ENCODE measurements around the gene SORBS1.

Gene SORBS1

DNA sequence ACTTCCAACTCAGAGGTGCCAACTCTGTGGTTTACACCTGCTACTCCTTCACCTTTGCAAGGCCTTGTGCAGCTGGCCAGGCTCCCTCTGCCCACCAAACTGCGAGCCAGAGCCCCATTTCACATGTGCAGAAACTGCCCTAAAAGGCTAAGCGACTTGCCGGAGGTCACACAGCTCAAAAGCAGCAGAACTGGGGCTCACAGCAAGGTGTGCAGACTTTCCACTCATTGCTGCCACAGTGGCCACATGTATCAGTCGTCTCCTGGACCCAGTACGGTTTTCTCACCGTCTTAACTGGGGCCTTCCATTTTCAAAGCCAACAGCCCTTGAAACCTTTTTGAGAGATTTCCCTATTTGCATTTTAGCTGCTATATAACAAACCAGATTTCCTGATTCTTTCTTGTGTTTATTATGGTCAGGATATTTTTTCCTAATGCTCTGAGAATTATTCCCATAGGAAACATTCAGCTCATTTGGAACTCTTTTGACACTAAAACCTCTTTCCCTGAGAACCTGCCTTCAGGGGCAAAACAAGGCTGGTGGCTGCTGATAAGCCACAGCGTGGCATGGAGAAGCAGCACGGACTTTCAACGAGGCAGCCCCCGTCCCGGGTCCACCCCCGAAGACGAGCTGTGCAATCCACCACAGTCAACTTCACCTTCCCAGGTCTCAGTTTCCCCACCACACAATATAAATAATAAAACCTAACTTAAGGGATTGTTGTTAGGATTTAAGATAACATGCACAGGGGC is 29.9 kb downstream of the SORBS1 start:
- H3K27ac ChIP-seq (ENCODE audit: extremely low read depth, low read depth, low read length): no peak overlapping the region
- ChIA-PET CTCF (interaction anchor here (0.9 kb wide), 1 partner anchor 10 kb away, joined by 3 read pairs; no protein-coding TSS in a partner anchor), POLR2A (no interaction called here)
- H3K9me3 ChIP-seq (ENCODE audit: control insufficient read depth, insufficient read depth, low read depth, low read length): no peaks in the 10 kb centered on the region
- H3K4me1 ChIP-seq (ENCODE audit: control insufficient read depth, insufficient read depth, low read length): no peaks in the 10 kb centered on the region
- no peaks in the 10 kb centered on the region for H3K36me3 ChIP-seq (ENCODE audit: control insufficient read depth in 2 of 2, insufficient read depth in 1 of 2, low read length in 2 of 2)
- TF ChIP-seq KLF8 (tag by site-specific recombination; IDR thresholded peaks at IDR 0.05) (no peak), SALL2 (tag by site-specific recombination; IDR thresholded peaks at IDR 0.05; ENCODE audit: borderline replicate concordance) (no peak), ZNF791 (tag by site-specific recombination; IDR thresholded peaks at IDR 0.05) (no peak), ZNF239 (tag by site-specific recombination; IDR thresholded peaks at IDR 0.05) (no peak), ZNF354C (tag by site-specific recombination; IDR thresholded peaks at IDR 0.05; ENCODE audit: borderline replicate concordance, low read depth) (no peak), ZNF623 (tag by site-specific recombination; IDR thresholded peaks at IDR 0.05) (no peak), SCRT2 (tag by site-specific recombination; IDR thresholded peaks at IDR 0.05) (no peak), MZF1 (tag by site-specific recombination; IDR thresholded peaks at IDR 0.05; ENCODE audit: borderline replicate concordance) (no peak), ZNF560 (tag by site-specific recombination; IDR thresholded peaks at IDR 0.05; ENCODE audit: borderline replicate concordance) (no peak)
- TF ChIP-seq, protein P1, sequence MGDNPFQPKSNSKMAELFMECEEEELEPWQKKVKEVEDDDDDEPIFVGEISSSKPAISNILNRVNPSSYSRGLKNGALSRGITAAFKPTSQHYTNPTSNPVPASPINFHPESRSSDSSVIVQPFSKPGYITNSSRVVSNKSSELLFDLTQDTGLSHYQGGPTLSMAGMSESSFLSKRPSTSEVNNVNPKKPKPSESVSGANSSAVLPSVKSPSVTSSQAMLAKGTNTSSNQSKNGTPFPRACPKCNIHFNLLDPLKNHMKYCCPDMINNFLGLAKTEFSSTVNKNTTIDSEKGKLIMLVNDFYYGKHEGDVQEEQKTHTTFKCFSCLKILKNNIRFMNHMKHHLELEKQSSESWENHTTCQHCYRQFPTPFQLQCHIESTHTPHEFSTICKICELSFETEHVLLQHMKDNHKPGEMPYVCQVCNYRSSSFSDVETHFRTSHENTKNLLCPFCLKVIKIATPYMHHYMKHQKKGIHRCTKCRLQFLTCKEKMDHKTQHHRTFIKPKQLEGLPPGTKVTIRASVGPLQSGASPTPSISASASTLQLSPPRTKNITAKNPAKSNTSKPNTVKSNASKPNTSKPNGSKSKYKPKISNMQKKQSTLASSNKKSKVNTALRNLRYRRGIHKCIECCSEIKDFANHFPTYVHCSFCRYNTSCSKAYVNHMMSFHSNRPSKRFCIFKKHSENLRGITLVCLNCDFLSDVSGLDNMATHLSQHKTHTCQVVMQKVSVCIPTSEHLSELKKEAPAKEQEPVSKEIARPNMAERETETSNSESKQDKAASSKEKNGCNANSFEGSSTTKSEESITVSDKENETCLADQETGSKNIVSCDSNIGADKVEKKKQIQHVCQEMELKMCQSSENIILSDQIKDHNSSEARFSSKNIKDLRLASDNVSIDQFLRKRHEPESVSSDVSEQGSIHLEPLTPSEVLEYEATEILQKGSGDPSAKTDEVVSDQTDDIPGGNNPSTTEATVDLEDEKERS (tag by site-specific recombination; IDR thresholded peaks at IDR 0.05): no peak
- TF ChIP-seq, protein P2, sequence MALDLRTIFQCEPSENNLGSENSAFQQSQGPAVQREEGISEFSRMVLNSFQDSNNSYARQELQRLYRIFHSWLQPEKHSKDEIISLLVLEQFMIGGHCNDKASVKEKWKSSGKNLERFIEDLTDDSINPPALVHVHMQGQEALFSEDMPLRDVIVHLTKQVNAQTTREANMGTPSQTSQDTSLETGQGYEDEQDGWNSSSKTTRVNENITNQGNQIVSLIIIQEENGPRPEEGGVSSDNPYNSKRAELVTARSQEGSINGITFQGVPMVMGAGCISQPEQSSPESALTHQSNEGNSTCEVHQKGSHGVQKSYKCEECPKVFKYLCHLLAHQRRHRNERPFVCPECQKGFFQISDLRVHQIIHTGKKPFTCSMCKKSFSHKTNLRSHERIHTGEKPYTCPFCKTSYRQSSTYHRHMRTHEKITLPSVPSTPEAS (tag by site-specific recombination; IDR thresholded peaks at IDR 0.05): no peak
- no peak overlapping the region for H3K4me3 ChIP-seq (ENCODE audit: low read depth, low read length)

DNA sequence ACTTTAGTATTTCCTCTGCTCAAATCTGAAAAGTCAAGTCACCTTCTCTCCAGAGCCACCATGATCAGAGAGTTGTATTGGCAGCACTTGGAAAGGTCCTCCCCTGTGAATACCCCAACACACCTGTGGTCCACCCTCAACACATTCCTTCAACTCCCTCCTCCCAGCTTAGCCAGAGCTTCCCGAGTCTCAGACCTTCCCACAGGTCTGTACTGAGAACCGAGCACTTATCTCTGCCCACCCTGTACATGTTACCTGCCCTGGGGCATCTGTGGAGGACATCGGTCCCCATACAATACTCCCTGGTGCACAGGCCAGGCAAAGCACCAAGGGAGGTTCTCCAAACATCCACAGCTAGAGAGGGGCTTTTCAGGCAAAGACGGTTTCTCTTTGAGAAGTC is 30.6 kb downstream of the SORBS1 start:
- Histone ChIP-seq H3K4me3 (ENCODE audit: low read depth, low read length) (no peak overlapping the region), H3K4me1 (ENCODE audit: control insufficient read depth, insufficient read depth, low read length) (no peaks in the 10 kb centered on the region), H3K36me3 (ENCODE audit: control insufficient read depth in 2 of 2, insufficient read depth in 1 of 2, low read length in 2 of 2) (no peaks in the 10 kb centered on the region), H3K9me3 (ENCODE audit: control insufficient read depth, insufficient read depth, low read depth, low read length) (no peaks in the 10 kb centered on the region), H3K27ac (ENCODE audit: extremely low read depth, low read depth, low read length) (no peak overlapping the region)
- ChIA-PET POLR2A (no interaction called here), CTCF (interaction anchor here (0.9 kb wide), 1 partner anchor 9 kb away, joined by 3 read pairs; no protein-coding TSS in a partner anchor)
- TF ChIP-seq KLF7 (tag by site-specific recombination; IDR thresholded peaks at IDR 0.05; ENCODE audit: borderline replicate concordance): no peak
- no peak for TF ChIP-seq PRDM1 (tag by site-specific recombination; IDR thresholded peaks at IDR 0.05)
- no peak for TF ChIP-seq ZNF2 (tag by site-specific recombination; IDR thresholded peaks at IDR 0.05)
- no peak for TF ChIP-seq TCF7L2 (IDR thresholded peaks at IDR 0.05; ENCODE audit: borderline replicate concordance, low read depth, low read length)
- TF ChIP-seq, protein P3, sequence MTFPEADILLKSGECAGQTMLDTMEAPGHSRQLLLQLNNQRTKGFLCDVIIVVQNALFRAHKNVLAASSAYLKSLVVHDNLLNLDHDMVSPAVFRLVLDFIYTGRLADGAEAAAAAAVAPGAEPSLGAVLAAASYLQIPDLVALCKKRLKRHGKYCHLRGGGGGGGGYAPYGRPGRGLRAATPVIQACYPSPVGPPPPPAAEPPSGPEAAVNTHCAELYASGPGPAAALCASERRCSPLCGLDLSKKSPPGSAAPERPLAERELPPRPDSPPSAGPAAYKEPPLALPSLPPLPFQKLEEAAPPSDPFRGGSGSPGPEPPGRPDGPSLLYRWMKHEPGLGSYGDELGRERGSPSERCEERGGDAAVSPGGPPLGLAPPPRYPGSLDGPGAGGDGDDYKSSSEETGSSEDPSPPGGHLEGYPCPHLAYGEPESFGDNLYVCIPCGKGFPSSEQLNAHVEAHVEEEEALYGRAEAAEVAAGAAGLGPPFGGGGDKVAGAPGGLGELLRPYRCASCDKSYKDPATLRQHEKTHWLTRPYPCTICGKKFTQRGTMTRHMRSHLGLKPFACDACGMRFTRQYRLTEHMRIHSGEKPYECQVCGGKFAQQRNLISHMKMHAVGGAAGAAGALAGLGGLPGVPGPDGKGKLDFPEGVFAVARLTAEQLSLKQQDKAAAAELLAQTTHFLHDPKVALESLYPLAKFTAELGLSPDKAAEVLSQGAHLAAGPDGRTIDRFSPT (tag by site-specific recombination; IDR thresholded peaks at IDR 0.05): no peak
- TF ChIP-seq ZNF596 (tag by site-specific recombination; IDR thresholded peaks at IDR 0.05): no peak
- TF ChIP-seq BCL11A (tag by site-specific recombination; IDR thresholded peaks at IDR 0.05; ENCODE audit: low read depth): no peak
- TF ChIP-seq ZNF510 (tag by site-specific recombination; IDR thresholded peaks at IDR 0.05; ENCODE audit: insufficient replicate concordance): no peak
- no peak for TF ChIP-seq ZBTB21 (tag by site-specific recombination; IDR thresholded peaks at IDR 0.05)

All from HEK293 (cell line).